ENCODE measurements around the gene ZNF793.

ZNF793 gene

DNA sequence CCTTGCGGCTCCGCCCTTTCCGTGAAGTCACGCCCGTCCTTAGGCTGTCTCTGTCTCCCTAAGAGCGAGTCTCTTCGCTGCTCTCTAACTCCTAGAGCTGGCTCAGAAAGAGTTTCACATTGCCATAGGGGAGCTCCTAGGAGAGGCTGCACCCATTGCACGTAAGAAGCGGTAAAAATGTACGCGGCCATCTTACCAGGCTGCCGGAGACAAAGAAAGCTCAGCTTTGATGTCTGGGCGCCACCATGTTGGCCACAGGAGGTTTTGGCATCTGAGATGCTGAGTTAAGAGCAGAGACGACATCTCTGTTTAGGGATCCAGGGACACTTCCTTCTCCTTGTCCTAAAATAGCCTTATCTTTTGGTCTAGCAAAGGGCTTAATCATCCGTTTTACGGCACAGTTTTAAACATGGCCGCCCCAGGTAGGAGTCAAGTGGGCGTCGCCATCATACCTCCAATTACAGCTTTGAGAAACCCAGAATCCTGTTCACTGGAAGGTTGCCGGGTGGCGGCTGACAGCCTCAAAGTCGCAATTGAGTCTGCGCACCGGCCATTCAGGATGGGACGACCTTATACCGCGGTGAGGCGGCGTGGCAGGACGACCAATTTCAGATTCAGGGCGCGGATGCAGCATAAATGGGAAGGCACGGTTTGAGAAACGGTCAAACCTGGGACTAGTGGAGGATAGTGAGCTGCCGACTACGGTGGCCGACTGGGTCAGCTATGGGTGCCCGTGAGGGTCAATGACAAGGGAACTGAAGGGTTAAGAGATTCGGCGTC is at the start of gene ZNF793:
ZNF793 (plus strand) TSS at position 553 of the 780 bp plus-strand sequence. CDS start 16,501 bp downstream, outside the sequence.
- no peaks in the 10 kb centered on the region for H3K36me3 ChIP-seq
- peaks cover 8% of the 10 kb centered on the region for H3K27me3 ChIP-seq
- H3K27ac ChIP-seq = no peak within 1 kb of the TSS
- H3K4me3 ChIP-seq (ENCODE audit: low read depth in 1 of 2, low read length in 1 of 2) = peak within 1 kb of the TSS; percentile 43 to 64
- TF ChIP-seq CTCF (IDR thresholded peaks at IDR 0.05) = no peak
- peaks cover 31% of the 10 kb centered on the region for H3K9me3 ChIP-seq
- H3K4me1 ChIP-seq (ENCODE audit: control insufficient read depth in 1 of 2, insufficient read depth in 1 of 2, low read depth in 1 of 2, low read length in 1 of 2) = peaks cover 14 to 17% of the 10 kb centered on the region in 2 experiments

DNA sequence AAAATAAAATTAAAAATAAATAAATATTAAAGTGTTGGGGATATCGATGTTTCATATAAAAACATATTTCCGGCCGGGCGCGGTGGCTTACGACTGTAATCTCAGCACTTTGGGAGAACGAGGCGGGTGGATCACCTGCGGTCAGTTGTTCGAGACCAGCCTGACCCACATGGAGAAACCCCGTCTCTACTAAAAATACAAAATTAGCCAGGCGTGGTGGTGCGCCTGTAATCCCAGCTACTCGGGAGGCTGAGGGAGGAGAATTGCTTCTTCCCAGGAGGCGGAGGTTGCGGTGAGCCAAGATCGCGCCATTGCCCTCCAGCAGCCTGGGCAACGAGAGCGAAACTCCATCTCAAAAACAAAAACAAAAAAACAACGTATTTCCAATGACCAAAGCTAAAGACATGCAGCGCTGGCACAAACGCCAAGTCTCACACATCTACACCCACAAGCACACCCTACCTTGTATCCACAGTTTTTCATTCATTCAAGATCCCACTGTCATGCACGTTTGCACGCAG is 40.4 kb upstream of the ZNF793 start:
- TF ChIP-seq CTCF (IDR thresholded peaks at IDR 0.05) = no peak
- Histone ChIP-seq H3K27me3 (no peaks in the 10 kb centered on the region), H3K4me1 (ENCODE audit: control insufficient read depth in 1 of 2, insufficient read depth in 1 of 2, low read depth in 1 of 2, low read length in 1 of 2) (peaks cover 27 to 29% of the 10 kb centered on the region in 2 experiments), H3K27ac (peak overlapping the region; percentile 73), H3K4me3 (ENCODE audit: low read depth in 1 of 2, low read length in 1 of 2) (peak overlapping the region; percentile 80 to 93), H3K36me3 (no peaks in the 10 kb centered on the region), H3K9me3 (no peaks in the 10 kb centered on the region)

- Histone ChIP-seq H3K36me3 (no peaks in the 10 kb centered on the region), H3K4me1 (ENCODE audit: control insufficient read depth in 1 of 2, insufficient read depth in 1 of 2, low read depth in 1 of 2, low read length in 1 of 2) (peaks cover 27 to 29% of the 10 kb centered on the region in 2 experiments), H3K9me3 (no peaks in the 10 kb centered on the region), H3K27me3 (no peaks in the 10 kb centered on the region), H3K4me3 (ENCODE audit: low read depth in 1 of 2, low read length in 1 of 2) (peak within 1 kb of the TSS; percentile 80 to 93), H3K27ac (peak within 1 kb of the TSS; percentile 73)
- no peak for TF ChIP-seq CTCF (IDR thresholded peaks at IDR 0.05)
Observed at GRCh38 chr19:37466798-37467607, 39.7 kb upstream of the ZNF793 start, which contains the start of gene ZNF569. TSS of gene ZNF569 (minus strand) at chr19:37467444. CDS start at chr19:37444921, 22,523 bp downstream.

DNA sequence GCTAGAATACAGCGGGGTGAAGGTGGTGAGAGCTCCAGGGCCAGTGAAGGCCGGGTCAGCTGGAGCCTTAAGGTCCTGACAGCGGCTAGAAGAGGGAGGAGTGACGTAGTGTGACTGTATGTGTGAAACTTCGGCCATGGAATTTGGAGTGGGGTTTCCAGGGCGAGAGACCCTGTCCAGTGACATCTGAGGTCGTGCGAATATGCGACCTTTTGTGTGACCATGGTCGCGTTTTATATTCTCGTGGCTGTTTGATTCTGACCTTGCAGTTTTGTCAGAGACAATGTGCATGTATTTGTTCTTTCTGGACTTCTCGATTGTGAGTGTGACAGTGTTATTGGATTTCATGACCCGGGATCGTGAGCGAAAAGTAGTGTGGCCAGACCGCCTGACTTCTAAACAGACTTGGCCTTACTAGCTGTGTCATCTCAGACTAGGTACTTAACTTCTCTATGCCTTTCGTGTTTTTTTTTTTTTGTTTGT is 39.1 kb upstream of the ZNF793 start:
- H3K4me3 ChIP-seq (ENCODE audit: low read depth in 1 of 2, low read length in 1 of 2) = peak overlapping the region; percentile 80 to 93
- no peaks in the 10 kb centered on the region for H3K27me3 ChIP-seq
- H3K4me1 ChIP-seq (ENCODE audit: control insufficient read depth in 1 of 2, insufficient read depth in 1 of 2, low read depth in 1 of 2, low read length in 1 of 2) = peaks cover 27 to 29% of the 10 kb centered on the region in 2 experiments
- TF ChIP-seq CTCF (IDR thresholded peaks at IDR 0.05) = no peak
- no peaks in the 10 kb centered on the region for H3K9me3 ChIP-seq
- H3K36me3 ChIP-seq = no peaks in the 10 kb centered on the region
- H3K27ac ChIP-seq = peak overlapping the region; percentile 73

DNA sequence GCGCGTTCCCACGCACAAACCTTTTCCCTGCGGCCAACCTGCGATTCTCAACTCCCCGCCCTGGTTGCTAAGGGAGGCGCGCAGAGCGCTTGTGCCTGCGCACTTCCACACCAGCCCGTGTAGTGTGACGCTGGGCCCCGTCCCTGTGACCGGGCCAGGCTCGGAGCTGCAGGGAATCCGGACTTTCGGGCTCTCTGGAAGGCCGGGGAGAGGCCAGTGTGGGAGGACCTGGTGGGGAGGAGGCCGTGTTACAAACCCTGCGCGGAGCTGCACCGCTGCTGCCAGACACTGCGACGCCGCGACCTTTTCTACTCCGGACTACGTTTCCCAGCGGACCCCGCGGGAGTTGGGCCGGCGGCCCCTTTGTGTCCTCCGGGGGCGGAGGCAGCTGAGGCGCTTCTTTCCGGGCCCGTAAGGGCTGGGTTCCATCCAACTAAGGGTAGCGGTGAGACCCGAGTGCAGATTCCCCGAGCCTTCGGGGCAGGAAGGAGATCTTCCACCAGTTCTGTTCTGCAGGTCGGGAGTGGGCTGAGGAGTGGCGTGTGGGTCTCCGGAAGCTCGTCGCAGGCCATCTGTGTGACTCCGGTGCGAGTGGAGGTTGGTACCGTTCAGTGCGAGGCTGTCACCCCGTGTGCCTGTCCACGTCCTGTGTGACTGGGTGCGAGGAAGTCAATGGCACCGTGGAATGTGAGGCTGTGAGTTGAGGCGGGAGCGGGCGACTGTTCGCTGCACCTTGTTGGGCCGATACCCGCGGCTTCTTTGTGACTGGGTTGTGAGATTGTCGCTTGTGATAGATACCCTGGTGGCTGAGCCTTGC is 37.6 kb upstream of the ZNF793 start, which contains the start of gene ZNF570:
ZNF570 (plus strand) TSS at position 396 of the 817 bp plus-strand sequence. CDS start 999 bp downstream, outside the sequence.
- Histone ChIP-seq H3K9me3 (no peaks in the 10 kb centered on the region), H3K27me3 (no peaks in the 10 kb centered on the region), H3K4me1 (ENCODE audit: control insufficient read depth in 1 of 2, insufficient read depth in 1 of 2, low read depth in 1 of 2, low read length in 1 of 2) (peaks cover 27 to 29% of the 10 kb centered on the region in 2 experiments), H3K36me3 (no peaks in the 10 kb centered on the region), H3K27ac (peak within 1 kb of the TSS; percentile 41), H3K4me3 (ENCODE audit: low read depth in 1 of 2, low read length in 1 of 2) (peak within 1 kb of the TSS; percentile 63 to 76)
- no peak for TF ChIP-seq CTCF (IDR thresholded peaks at IDR 0.05)
